GM23338 (cell line): ENCODE measurements around the gene RAB22A. TPM values are rescaled to one million over a fixed set of nuclear protein-coding genes. Genes with fewer than 3 reads are reported as not detected.

Experiments
- ATAC-seq: fragments of 200-7000 bp; cut with Tn5 transposase; 3 replicates; pipeline ENCODE4 v1.9.1; 2020
- DNase-seq: peaks from one replicate; pipeline ENCODE4 v3.0.0-alpha.2; 2015; ENCODE audit warnings: low spot score
- H2AFZ ChIP-seq: fragments of 200-600 bp; sonication (generic); 2 replicates; pipeline ENCODE4 v1.8.0; 2016; ENCODE audit warnings: antibody characterized with exemption, mild to moderate bottlenecking, moderate library complexity
- H3F3A ChIP-seq: fragments of 200-600 bp; sonication (generic); replicated peaks from 2 replicates; pipeline ENCODE4 v1.8.0; 2017; ENCODE audit warnings: antibody characterized with exemption, mixed run types, low read depth
- H3K27ac ChIP-seq: fragments of 200-600 bp; sonication (generic); 2 replicates; pipeline ENCODE4 v1.6.1; 2016; ENCODE audit warnings: low read depth
- H3K27me3 ChIP-seq: fragments of 200-600 bp; sonication (generic); 2 replicates; pipeline ENCODE4 v1.8.0; 2016; ENCODE audit warnings: mild to moderate bottlenecking, mixed run types, moderate library complexity; ENCODE audit not compliant: insufficient read depth
- H3K36me3 ChIP-seq: fragments of 200-600 bp; sonication (generic); 2 replicates; pipeline ENCODE4 v1.8.0; 2016; ENCODE audit warnings: mild to moderate bottlenecking; ENCODE audit not compliant: insufficient read depth
- H3K4me1 ChIP-seq: fragments of 200-600 bp; sonication (generic); 2 replicates; pipeline ENCODE4 v1.8.0; 2016; ENCODE audit warnings: mild to moderate bottlenecking, moderate library complexity; ENCODE audit not compliant: insufficient read depth
- H3K4me2 ChIP-seq: fragments of 200-600 bp; sonication (generic); 2 replicates; pipeline ENCODE4 v1.7.1; 2017; ENCODE audit warnings: mixed run types
- H3K4me3 ChIP-seq: fragments of 200-600 bp; sonication (generic); 2 replicates; pipeline ENCODE4 v1.6.1; 2016; ENCODE audit warnings: mixed run types
- H3K79me2 ChIP-seq: fragments of 200-600 bp; sonication (generic); replicated peaks from 2 replicates; pipeline ENCODE4 v1.8.0; 2017; ENCODE audit warnings: mild to moderate bottlenecking; ENCODE audit not compliant: insufficient read depth
- H3K9me2 ChIP-seq: fragments of 200-600 bp; sonication (generic); 2 replicates; pipeline ENCODE4 v1.8.0; 2017; ENCODE audit not compliant: insufficient read depth
- H4K20me1 ChIP-seq: fragments of 200-600 bp; sonication (generic); replicated peaks from 2 replicates; pipeline ENCODE4 v1.8.0; 2017; ENCODE audit warnings: mild to moderate bottlenecking; ENCODE audit not compliant: insufficient read depth
- H3K27ac Mint-ChIP-seq: 2 replicates; pipeline ENCODE4 v1.8.0; 2020; ENCODE audit warnings: inconsistent platforms, mild to moderate bottlenecking, moderate library complexity, mixed read lengths
- H3K27me3 Mint-ChIP-seq: 3 replicates; pipeline ENCODE4 v1.8.0; 2022; ENCODE audit warnings: low read depth, mild to moderate bottlenecking, moderate library complexity, mixed read lengths, inconsistent platforms; ENCODE audit not compliant: insufficient read depth, poor library complexity
- H3K36me3 Mint-ChIP-seq: 3 replicates; pipeline ENCODE4 v1.8.0; 2021; ENCODE audit warnings: low read depth, mild to moderate bottlenecking, inconsistent platforms, moderate library complexity, mixed read lengths
- H3K4me1 Mint-ChIP-seq: 3 replicates; pipeline ENCODE4 v1.8.0; 2020; ENCODE audit warnings: mild to moderate bottlenecking, inconsistent platforms, mixed read lengths
- H3K4me3 Mint-ChIP-seq: 3 replicates; pipeline ENCODE4 v1.8.0; 2021; ENCODE audit warnings: moderate library complexity, mild to moderate bottlenecking, inconsistent platforms, mixed read lengths
- H3K9me3 Mint-ChIP-seq: 3 replicates; pipeline ENCODE4 v1.8.0; 2020; ENCODE audit warnings: moderate library complexity, mild to moderate bottlenecking, inconsistent platforms, mixed read lengths
- CREB1 ChIP-seq: fragments of 250-450 bp; sonication (Bioruptor Pico); IDR thresholded peaks from 2 replicates; pipeline ENCODE4 v1.5.0; 2020; ENCODE audit warnings: low read depth, mild to moderate bottlenecking, moderate library complexity
- CTCF ChIP-seq, 2 experiments: fragments of 200-600 bp in 1 of 2; sonication (generic) in 1 of 2; conservative IDR thresholded peaks; 2 replicates each; pipeline versions ENCODE4 v1.5.1 to v1.6.1; 2016 to 2017; ENCODE audit warnings: antibody characterized with exemption in 2 of 2, low read depth in 2 of 2, mild to moderate bottlenecking in 2 of 2, moderate library complexity in 1 of 2
- EZH2 ChIP-seq: fragments of 200-600 bp; sonication (generic); IDR thresholded peaks from one replicate; pipeline ENCODE4 v1.8.0; 2017; ENCODE audit warnings: antibody characterized with exemption, mild to moderate bottlenecking, low read depth; ENCODE audit not compliant: unreplicated experiment
- EZH2phosphoT487 ChIP-seq: fragments of 200-600 bp; sonication (generic); IDR thresholded peaks from one replicate; pipeline ENCODE4 v1.8.1; 2018; ENCODE audit warnings: antibody characterized with exemption; ENCODE audit not compliant: unreplicated experiment
- JUNB ChIP-seq: IDR thresholded peaks from one replicate; pipeline ENCODE4 v1.6.1; 2016; ENCODE audit warnings: antibody characterized with exemption; ENCODE audit not compliant: unreplicated experiment
- NANOG ChIP-seq: IDR thresholded peaks from 2 replicates; pipeline ENCODE4 v1.6.1; 2016; ENCODE audit warnings: antibody characterized with exemption, borderline replicate concordance
- POLR2AphosphoS5 ChIP-seq: IDR thresholded peaks from 2 replicates; pipeline ENCODE4 v1.6.1; 2016; ENCODE audit warnings: antibody characterized with exemption, low read depth
- STAT1 ChIP-seq: IDR thresholded peaks from one replicate; pipeline ENCODE4 v1.6.1; 2016; ENCODE audit warnings: antibody characterized with exemption; ENCODE audit not compliant: unreplicated experiment
- ZNF114 ChIP-seq: fragments of 250-450 bp; sonication (Bioruptor Pico); IDR thresholded peaks from 2 replicates; pipeline ENCODE4 v1.5.0; 2020; ENCODE audit warnings: mild to moderate bottlenecking, moderate library complexity
- ZNF331 ChIP-seq: fragments of 250-450 bp; sonication (Bioruptor Pico); IDR thresholded peaks from 2 replicates; pipeline ENCODE4 v1.5.0; 2020; ENCODE audit warnings: low read depth, mild to moderate bottlenecking, moderate library complexity
- polyA plus RNA-seq: library from polyadenylated mRNA; unstranded; fragments of >200 nt; fragmentation: Nextera tagmentation; extraction: Ambion mirVana; gene quantifications from 2 replicates; pipeline ENCODE4 v1.2.1, GENCODE V29; 2016
- total RNA-seq: library from RNA; depleted of rRNA; stranded (reverse); fragments of >200 nt; shearing (Covaris generic); gene quantifications from 2 replicates; pipeline ENCODE4 v1.2.3, GENCODE V29; 2014
- TF ChIP-seq, protein P1 (sequence below): fragments of 250-450 bp; sonication (Bioruptor Pico); IDR thresholded peaks from 2 replicates; pipeline ENCODE4 v1.5.0; 2020; ENCODE audit warnings: mild to moderate bottlenecking, moderate library complexity
- TF ChIP-seq, protein P2 (sequence below): IDR thresholded peaks from one replicate; pipeline ENCODE4 v1.6.1; 2018; ENCODE audit warnings: antibody characterized with exemption; ENCODE audit not compliant: unreplicated experiment
- TF ChIP-seq, protein P3 (sequence below): IDR thresholded peaks from 2 replicates; pipeline ENCODE4 v1.6.1; 2016; ENCODE audit warnings: antibody characterized with exemption

Gene RAB22A
- total and polyA plus RNA-seq, 2 experiments from 2014 or later = 3.3 to 6.8 TPM

- Histone ChIP-seq H2AFZ (no peak overlapping the region), H3K79me2 (no peaks in the 10 kb centered on the region; the same call in 1 of the 2 replicates), H3K4me3 (no peak overlapping the region), H3K27me3 (no peaks in the 10 kb centered on the region), H3K27ac (no peak overlapping the region), H3K4me1 (no peaks in the 10 kb centered on the region), H3K36me3 (no peaks in the 10 kb centered on the region; the same call in 1 of the 2 replicates), H3F3A (no peaks in the 10 kb centered on the region), H3K9me2 (no peaks in the 10 kb centered on the region), H4K20me1 (peaks cover 4% of the 10 kb centered on the region; the same call in 1 of the 2 replicates), H3K4me2 (no peak overlapping the region)
- Mint-ChIP-seq H3K27ac (no peak overlapping the region; the same call in 1 of the 2 replicates), H3K27me3 (no peaks in the 10 kb centered on the region), H3K9me3 (no peaks in the 10 kb centered on the region), H3K4me1 (peaks cover 12% of the 10 kb centered on the region), H3K4me3 (no peak overlapping the region), H3K36me3 (peaks cover 17% of the 10 kb centered on the region)
- TF ChIP-seq EZH2 (no peak), ZNF331 (CRISPR knock-in tag) (no peak), JUNB (no peak), CTCF (conservative IDR thresholded peaks at IDR 0.05; ENCODE audit: low read depth in 2 of 2) (no peak), CREB1 (CRISPR knock-in tag) (no peak), NANOG (no peak), ZNF114 (no peak), POLR2AphosphoS5 (no peak), STAT1 (no peak), EZH2phosphoT487 (no peak)
- TF ChIP-seq, protein P1, sequence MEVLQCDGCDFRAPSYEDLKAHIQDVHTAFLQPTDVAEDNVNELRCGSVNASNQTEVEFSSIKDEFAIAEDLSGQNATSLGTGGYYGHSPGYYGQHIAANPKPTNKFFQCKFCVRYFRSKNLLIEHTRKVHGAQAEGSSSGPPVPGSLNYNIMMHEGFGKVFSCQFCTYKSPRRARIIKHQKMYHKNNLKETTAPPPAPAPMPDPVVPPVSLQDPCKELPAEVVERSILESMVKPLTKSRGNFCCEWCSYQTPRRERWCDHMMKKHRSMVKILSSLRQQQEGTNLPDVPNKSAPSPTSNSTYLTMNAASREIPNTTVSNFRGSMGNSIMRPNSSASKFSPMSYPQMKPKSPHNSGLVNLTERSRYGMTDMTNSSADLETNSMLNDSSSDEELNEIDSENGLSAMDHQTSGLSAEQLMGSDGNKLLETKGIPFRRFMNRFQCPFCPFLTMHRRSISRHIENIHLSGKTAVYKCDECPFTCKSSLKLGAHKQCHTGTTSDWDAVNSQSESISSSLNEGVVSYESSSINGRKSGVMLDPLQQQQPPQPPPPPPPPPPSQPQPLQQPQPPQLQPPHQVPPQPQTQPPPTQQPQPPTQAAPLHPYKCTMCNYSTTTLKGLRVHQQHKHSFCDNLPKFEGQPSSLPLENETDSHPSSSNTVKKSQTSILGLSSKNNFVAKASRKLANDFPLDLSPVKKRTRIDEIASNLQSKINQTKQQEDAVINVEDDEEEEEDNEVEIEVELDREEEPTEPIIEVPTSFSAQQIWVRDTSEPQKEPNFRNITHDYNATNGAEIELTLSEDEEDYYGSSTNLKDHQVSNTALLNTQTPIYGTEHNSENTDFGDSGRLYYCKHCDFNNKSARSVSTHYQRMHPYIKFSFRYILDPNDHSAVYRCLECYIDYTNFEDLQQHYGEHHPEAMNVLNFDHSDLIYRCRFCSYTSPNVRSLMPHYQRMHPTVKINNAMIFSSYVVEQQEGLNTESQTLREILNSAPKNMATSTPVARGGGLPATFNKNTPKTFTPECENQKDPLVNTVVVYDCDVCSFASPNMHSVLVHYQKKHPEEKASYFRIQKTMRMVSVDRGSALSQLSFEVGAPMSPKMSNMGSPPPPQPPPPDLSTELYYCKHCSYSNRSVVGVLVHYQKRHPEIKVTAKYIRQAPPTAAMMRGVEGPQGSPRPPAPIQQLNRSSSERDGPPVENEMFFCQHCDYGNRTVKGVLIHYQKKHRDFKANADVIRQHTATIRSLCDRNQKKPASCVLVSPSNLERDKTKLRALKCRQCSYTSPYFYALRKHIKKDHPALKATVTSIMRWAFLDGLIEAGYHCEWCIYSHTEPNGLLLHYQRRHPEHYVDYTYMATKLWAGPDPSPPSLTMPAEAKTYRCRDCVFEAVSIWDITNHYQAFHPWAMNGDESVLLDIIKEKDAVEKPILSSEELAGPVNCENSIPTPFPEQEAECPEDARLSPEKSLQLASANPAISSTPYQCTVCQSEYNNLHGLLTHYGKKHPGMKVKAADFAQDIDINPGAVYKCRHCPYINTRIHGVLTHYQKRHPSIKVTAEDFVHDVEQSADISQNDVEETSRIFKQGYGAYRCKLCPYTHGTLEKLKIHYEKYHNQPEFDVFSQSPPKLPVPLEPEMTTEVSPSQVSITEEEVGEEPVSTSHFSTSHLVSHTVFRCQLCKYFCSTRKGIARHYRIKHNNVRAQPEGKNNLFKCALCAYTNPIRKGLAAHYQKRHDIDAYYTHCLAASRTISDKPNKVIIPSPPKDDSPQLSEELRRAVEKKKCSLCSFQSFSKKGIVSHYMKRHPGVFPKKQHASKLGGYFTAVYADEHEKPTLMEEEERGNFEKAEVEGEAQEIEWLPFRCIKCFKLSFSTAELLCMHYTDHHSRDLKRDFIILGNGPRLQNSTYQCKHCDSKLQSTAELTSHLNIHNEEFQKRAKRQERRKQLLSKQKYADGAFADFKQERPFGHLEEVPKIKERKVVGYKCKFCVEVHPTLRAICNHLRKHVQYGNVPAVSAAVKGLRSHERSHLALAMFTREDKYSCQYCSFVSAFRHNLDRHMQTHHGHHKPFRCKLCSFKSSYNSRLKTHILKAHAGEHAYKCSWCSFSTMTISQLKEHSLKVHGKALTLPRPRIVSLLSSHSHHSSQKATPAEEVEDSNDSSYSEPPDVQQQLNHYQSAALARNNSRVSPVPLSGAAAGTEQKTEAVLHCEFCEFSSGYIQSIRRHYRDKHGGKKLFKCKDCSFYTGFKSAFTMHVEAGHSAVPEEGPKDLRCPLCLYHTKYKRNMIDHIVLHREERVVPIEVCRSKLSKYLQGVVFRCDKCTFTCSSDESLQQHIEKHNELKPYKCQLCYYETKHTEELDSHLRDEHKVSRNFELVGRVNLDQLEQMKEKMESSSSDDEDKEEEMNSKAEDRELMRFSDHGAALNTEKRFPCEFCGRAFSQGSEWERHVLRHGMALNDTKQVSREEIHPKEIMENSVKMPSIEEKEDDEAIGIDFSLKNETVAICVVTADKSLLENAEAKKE = no peak
- TF ChIP-seq, protein P2, sequence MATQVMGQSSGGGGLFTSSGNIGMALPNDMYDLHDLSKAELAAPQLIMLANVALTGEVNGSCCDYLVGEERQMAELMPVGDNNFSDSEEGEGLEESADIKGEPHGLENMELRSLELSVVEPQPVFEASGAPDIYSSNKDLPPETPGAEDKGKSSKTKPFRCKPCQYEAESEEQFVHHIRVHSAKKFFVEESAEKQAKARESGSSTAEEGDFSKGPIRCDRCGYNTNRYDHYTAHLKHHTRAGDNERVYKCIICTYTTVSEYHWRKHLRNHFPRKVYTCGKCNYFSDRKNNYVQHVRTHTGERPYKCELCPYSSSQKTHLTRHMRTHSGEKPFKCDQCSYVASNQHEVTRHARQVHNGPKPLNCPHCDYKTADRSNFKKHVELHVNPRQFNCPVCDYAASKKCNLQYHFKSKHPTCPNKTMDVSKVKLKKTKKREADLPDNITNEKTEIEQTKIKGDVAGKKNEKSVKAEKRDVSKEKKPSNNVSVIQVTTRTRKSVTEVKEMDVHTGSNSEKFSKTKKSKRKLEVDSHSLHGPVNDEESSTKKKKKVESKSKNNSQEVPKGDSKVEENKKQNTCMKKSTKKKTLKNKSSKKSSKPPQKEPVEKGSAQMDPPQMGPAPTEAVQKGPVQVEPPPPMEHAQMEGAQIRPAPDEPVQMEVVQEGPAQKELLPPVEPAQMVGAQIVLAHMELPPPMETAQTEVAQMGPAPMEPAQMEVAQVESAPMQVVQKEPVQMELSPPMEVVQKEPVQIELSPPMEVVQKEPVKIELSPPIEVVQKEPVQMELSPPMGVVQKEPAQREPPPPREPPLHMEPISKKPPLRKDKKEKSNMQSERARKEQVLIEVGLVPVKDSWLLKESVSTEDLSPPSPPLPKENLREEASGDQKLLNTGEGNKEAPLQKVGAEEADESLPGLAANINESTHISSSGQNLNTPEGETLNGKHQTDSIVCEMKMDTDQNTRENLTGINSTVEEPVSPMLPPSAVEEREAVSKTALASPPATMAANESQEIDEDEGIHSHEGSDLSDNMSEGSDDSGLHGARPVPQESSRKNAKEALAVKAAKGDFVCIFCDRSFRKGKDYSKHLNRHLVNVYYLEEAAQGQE = no peak
- TF ChIP-seq, protein P3, sequence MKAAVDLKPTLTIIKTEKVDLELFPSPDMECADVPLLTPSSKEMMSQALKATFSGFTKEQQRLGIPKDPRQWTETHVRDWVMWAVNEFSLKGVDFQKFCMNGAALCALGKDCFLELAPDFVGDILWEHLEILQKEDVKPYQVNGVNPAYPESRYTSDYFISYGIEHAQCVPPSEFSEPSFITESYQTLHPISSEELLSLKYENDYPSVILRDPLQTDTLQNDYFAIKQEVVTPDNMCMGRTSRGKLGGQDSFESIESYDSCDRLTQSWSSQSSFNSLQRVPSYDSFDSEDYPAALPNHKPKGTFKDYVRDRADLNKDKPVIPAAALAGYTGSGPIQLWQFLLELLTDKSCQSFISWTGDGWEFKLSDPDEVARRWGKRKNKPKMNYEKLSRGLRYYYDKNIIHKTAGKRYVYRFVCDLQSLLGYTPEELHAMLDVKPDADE = no peak
- ATAC-seq = no peak
- DNase-seq = no peak
These were observed 40.4 kb upstream of the RAB22A start for GRCh38 chr20:58268936-58269619.
